HCT116 (cell line): Measurements from ENCODE around the gene FOXP1. TPM values are rescaled to one million over a fixed set of nuclear protein-coding genes. Genes with fewer than 3 reads are reported as not detected.

Experiments used
- ATAC-seq: fragments of 200-7000 bp; cut with Tn5 transposase; 2 replicates; pipeline ENCODE4 v1.9.1; 2020; ENCODE audit warnings: mild to moderate bottlenecking, moderate library complexity
- BruUV-seq: library from RNA; stranded (reverse); fragments of 400-500 nt; replicated peaks from 2 replicates; lab custom pipeline; 2021; lab: Mats Ljungman, UMichigan
- CTCF ChIA-PET: fragments of 300-600 bp; sonication (Branson Sonifier 250); formaldehyde crosslinking; loops from one replicate; lab custom pipeline; 2021; ENCODE audit warnings: antibody characterized with exemption; lab: Charles Lee
- POLR2A ChIA-PET: fragments of 300-600, 350-600 bp; sonication (Branson Sonifier 250); formaldehyde crosslinking; loops from one replicate; lab custom pipeline; 2021; ENCODE audit warnings: antibody characterized with exemption; lab: Charles Lee
- RAD21 ChIA-PET, 2 experiments: fragments of 300-600 bp; sonication (Branson Sonifier 250); formaldehyde crosslinking; loops; one replicate each; lab custom pipeline; 2023; ENCODE audit warnings: low total read pairs in 2 of 2; ENCODE audit not compliant: uncharacterized antibody in 2 of 2, unreplicated experiment in 2 of 2, low non-redundant PET in 1 of 2; lab: Charles Lee
- DNase-seq: peaks from one replicate; pipeline ENCODE4 v3.0.0-alpha.2; 2010; ENCODE audit warnings: low read depth, low spot score
- H2AFZ ChIP-seq: fragments of 200-600 bp; shearing (Covaris generic), sonication (generic); 2 replicates; pipeline ENCODE4 v1.6.1; 2017; ENCODE audit warnings: low read depth, mixed run types, mixed read lengths, antibody characterized with exemption, low read length; ENCODE audit not compliant: poor library complexity, severe bottlenecking
- H3K27ac ChIP-seq: 2 replicates; pipeline ENCODE4 v1.5.1; 2012; ENCODE audit warnings: low read depth, low read length
- H3K27me3 ChIP-seq: fragments of 200-600 bp; sonication (generic); 2 replicates; pipeline ENCODE4 v1.6.1; 2016; ENCODE audit warnings: mixed run types, low read length, mixed read lengths; ENCODE audit not compliant: insufficient read depth
- H3K36me3 ChIP-seq, 2 experiments: fragments of 200-500 bp in 1 of 2; fragments of 200-600 bp in 1 of 2; sonication (Bioruptor generic) in 1 of 2; sonication (generic) in 1 of 2; 2 replicates each; pipeline versions ENCODE4 v1.5.1 to v1.6.1; 2014 to 2016; ENCODE audit warnings: low read length in 2 of 2, inconsistent platforms in 1 of 2, mixed read lengths in 1 of 2, mixed run types in 1 of 2; ENCODE audit not compliant: insufficient read depth in 2 of 2, control insufficient read depth in 1 of 2
- H3K4me1 ChIP-seq, 2 experiments: fragments of 200-600 bp in 1 of 2; sonication (generic) in 1 of 2; 2 replicates each; pipeline versions ENCODE4 v1.5.1 to v1.6.1; 2012 to 2017; ENCODE audit warnings: low read length in 2 of 2, inconsistent platforms in 1 of 2, mild to moderate bottlenecking in 1 of 2, mixed read lengths in 1 of 2, mixed run types in 1 of 2, moderate library complexity in 1 of 2; ENCODE audit not compliant: insufficient read depth in 2 of 2, control insufficient read depth in 1 of 2
- H3K4me2 ChIP-seq: fragments of 200-600 bp; sonication (generic); 2 replicates; pipeline ENCODE4 v1.6.1; 2017; ENCODE audit warnings: mixed run types, low read length, mixed read lengths
- H3K4me3 ChIP-seq, 2 experiments: fragments of 200-600 bp in 1 of 2; sonication (generic) in 1 of 2; replicated peaks in 1 of 2; 2 replicates each; pipeline ENCODE4 v1.5.1; 2011 to 2016; ENCODE audit warnings: low read length in 2 of 2, control low read depth in 1 of 2, low read depth in 1 of 2, mild to moderate bottlenecking in 1 of 2, mixed read lengths in 1 of 2, mixed run types in 1 of 2
- H3K79me2 ChIP-seq: fragments of 200-600 bp; sonication (generic); 2 replicates; pipeline ENCODE4 v1.6.1; 2017; ENCODE audit warnings: mild to moderate bottlenecking, mixed run types, low read length, moderate library complexity, mixed read lengths; ENCODE audit not compliant: insufficient read depth
- H3K9ac ChIP-seq: fragments of 200-600 bp; sonication (generic); 2 replicates; pipeline ENCODE4 v1.6.1; 2016; ENCODE audit warnings: low read length, mixed read lengths
- H3K9me2 ChIP-seq: fragments of 200-600 bp; sonication (generic), shearing (Covaris generic); 2 replicates; pipeline ENCODE4 v1.6.1; 2017; ENCODE audit warnings: mixed run types, mild to moderate bottlenecking, moderate library complexity; ENCODE audit not compliant: insufficient read depth
- H3K9me3 ChIP-seq, 2 experiments: fragments of 200-500 bp in 1 of 2; fragments of 200-600 bp in 1 of 2; sonication (Bioruptor generic) in 1 of 2; sonication (generic) in 1 of 2; 2 replicates each; pipeline ENCODE4 v1.6.1; 2014 to 2017; ENCODE audit warnings: low read length in 2 of 2, mixed read lengths in 2 of 2, inconsistent platforms in 1 of 2, low read depth in 1 of 2, mild to moderate bottlenecking in 1 of 2, mixed run types in 1 of 2, moderate library complexity in 1 of 2; ENCODE audit not compliant: control insufficient read depth in 1 of 2, insufficient read depth in 1 of 2
- H4K20me1 ChIP-seq: fragments of 200-600 bp; sonication (generic), shearing (Covaris generic); 2 replicates; pipeline ENCODE4 v1.6.1; 2017; ENCODE audit warnings: mixed run types, mild to moderate bottlenecking, moderate library complexity; ENCODE audit not compliant: insufficient read depth
- ATF3 ChIP-seq: IDR thresholded peaks from 2 replicates; pipeline ENCODE4 v1.6.1; 2012
- CBX3 ChIP-seq: IDR thresholded peaks from 2 replicates; pipeline ENCODE4 v1.6.1; 2012; ENCODE audit warnings: low read depth
- CTCF ChIP-seq, 3 experiments: fragments of 200-600 bp in 1 of 3; sonication (generic) in 1 of 3; IDR thresholded peaks in 2 of 3; conservative IDR thresholded peaks in 1 of 3; 2 replicates each; pipeline ENCODE4 v1.5.1; 2012 to 2017; ENCODE audit warnings: low read depth in 2 of 3, low read length in 2 of 3, antibody characterized with exemption in 1 of 3, borderline replicate concordance in 1 of 3, control low read depth in 1 of 3, mild to moderate bottlenecking in 1 of 3, mixed read lengths in 1 of 3, mixed run types in 1 of 3, moderate library complexity in 1 of 3; ENCODE audit not compliant: insufficient read depth in 1 of 3
- ELF1 ChIP-seq: IDR thresholded peaks from 2 replicates; pipeline ENCODE4 v1.6.1; 2012; ENCODE audit warnings: low read depth, borderline replicate concordance
- EZH2 ChIP-seq: fragments of 200-600 bp; sonication (generic); IDR thresholded peaks from 2 replicates; pipeline ENCODE4 v1.6.1; 2017; ENCODE audit warnings: antibody characterized with exemption, mixed run types
- JUND ChIP-seq: IDR thresholded peaks from 2 replicates; pipeline ENCODE4 v1.6.1; 2012
- POLR2AphosphoS5 ChIP-seq: IDR thresholded peaks from 2 replicates; pipeline ENCODE4 v1.6.1; 2011; ENCODE audit warnings: mild to moderate bottlenecking, low read depth, low read length, moderate library complexity
- RAD21 ChIP-seq: IDR thresholded peaks from 2 replicates; pipeline ENCODE4 v1.6.1; 2012; ENCODE audit warnings: low read depth, mild to moderate bottlenecking
- SIN3A ChIP-seq: IDR thresholded peaks from 2 replicates; pipeline ENCODE4 v1.6.1; 2012; ENCODE audit warnings: low read depth
- SP1 ChIP-seq: IDR thresholded peaks from 2 replicates; pipeline ENCODE4 v1.6.1; 2012; ENCODE audit warnings: low read depth
- SRF ChIP-seq: IDR thresholded peaks from 2 replicates; pipeline ENCODE4 v1.6.1; 2012; ENCODE audit warnings: low read depth
- YY1 ChIP-seq: IDR thresholded peaks from 2 replicates; pipeline ENCODE4 v1.6.1; 2011; ENCODE audit warnings: low read length, low read depth, moderate library complexity, mild to moderate bottlenecking; ENCODE audit not compliant: insufficient replicate concordance; ENCODE audit errors: extremely low read depth
- ZBTB33 ChIP-seq: IDR thresholded peaks from 2 replicates; pipeline ENCODE4 v1.6.1; 2011; ENCODE audit warnings: mild to moderate bottlenecking, low read length, moderate library complexity; ENCODE audit not compliant: insufficient replicate concordance; ENCODE audit errors: extremely low read depth
- intact Hi-C: fragments of 100-400 bp; cut with micrococcal nuclease; formaldehyde crosslinking; loops from 2 replicates; pipeline ENCODE4 v1.10.0; 2022
- total RNA-seq: library from RNA; stranded (reverse); gene quantifications from one replicate; pipeline ENCODE4 v1.2.1, GENCODE V29; 2021; ENCODE audit not compliant: unreplicated experiment

FOXP1 gene
- total RNA-seq, 1 experiment from 2014 or later = 11.4 TPM

- TF ChIP-seq ATF3 = no peak
- no peak for TF ChIP-seq SRF
- TF ChIP-seq YY1 = no peak
- TF ChIP-seq SP1 = no peak
- TF ChIP-seq RAD21 = no peak
- TF ChIP-seq SIN3A = no peak
Observed at GRCh38 chr3:71355862-71356261, 227.7 kb downstream of the FOXP1 start (continued).

- RAD21 ChIA-PET = no interaction called here
- no peaks in the 10 kb centered on the region for H3K4me1 ChIP-seq
Observed at GRCh38 chr3:71355037-71355436, 228.5 kb downstream of the FOXP1 start.

More at GRCh38 chr3:71355037-71355436, 228.5 kb downstream of the FOXP1 start:
- Histone ChIP-seq H4K20me1 (no peaks in the 10 kb centered on the region), H3K9ac (no peak overlapping the region), H3K79me2 (no peaks in the 10 kb centered on the region), H3K27me3 (no peaks in the 10 kb centered on the region), H2AFZ (no peak overlapping the region), H3K4me2 (no peak overlapping the region), H3K27ac (no peak overlapping the region), H3K9me3 (no peaks in the 10 kb centered on the region), H3K36me3 (no peaks in the 10 kb centered on the region), H3K9me2 (no peaks in the 10 kb centered on the region), H3K4me3 (no peak overlapping the region)
- intact Hi-C loops = no loop called here
- DNase-seq = no peak
- TF ChIP-seq POLR2AphosphoS5 (no peak), SIN3A (no peak), ELF1 (no peak), CTCF (IDR thresholded peaks at IDR 0.05 in 2 of 3, conservative IDR thresholded peaks at IDR 0.05 in 1 of 3; ENCODE audit: borderline replicate concordance in 1 of 3, insufficient read depth in 1 of 3, low read depth in 2 of 3, low read length in 2 of 3) (no peak), CBX3 (no peak), JUND (no peak), ZBTB33 (no peak), EZH2 (no peak)
- ChIA-PET CTCF (no interaction called here), POLR2A (no interaction called here)
- no TSS peak for BruUV-seq
- ATAC-seq = no peak
